IMR-90 (cell line): ENCODE measurements around the gene NRSN1. TPM values are rescaled to one million over a fixed set of nuclear protein-coding genes. Genes with fewer than 3 reads are reported as not detected.

ENCODE experiments used
- ATAC-seq: fragments of 200-7000 bp; cut with Tn5 transposase; 2 replicates; pipeline ENCODE4 v1.9.1; 2020; ENCODE audit warnings: low read depth, mild to moderate bottlenecking, moderate library complexity
- BruUV-seq: library from RNA; stranded (reverse); fragments of 400-500 nt; replicated peaks from 2 replicates; lab custom pipeline; 2021; lab: Mats Ljungman, UMichigan
- CTCF ChIA-PET: fragments of 300-600 bp; formaldehyde crosslinking; extraction: SDS; loops from one replicate; lab custom pipeline; 2021; ENCODE audit warnings: antibody characterized with exemption; lab: Yijun Ruan, JAX
- POLR2A ChIA-PET: fragments of 300-600 bp; sonication (Branson Sonifier 250); formaldehyde crosslinking; loops from one replicate; lab custom pipeline; 2022; ENCODE audit warnings: antibody characterized with exemption; ENCODE audit not compliant: unreplicated experiment; lab: Charles Lee
- DNase-seq: peaks from one replicate; pipeline ENCODE4 v3.0.0; 2013
- H2AFZ ChIP-seq: replicated peaks from 2 replicates; pipeline ENCODE3; 2013; ENCODE audit warnings: low read length, mild to moderate bottlenecking; ENCODE audit not compliant: poor library complexity
- H2AK5ac ChIP-seq: 2 replicates; pipeline ENCODE4 v1.6.1; 2013; ENCODE audit warnings: low read depth, low read length, inconsistent platforms
- H2AK9ac ChIP-seq: replicated peaks from 2 replicates; pipeline ENCODE3; 2013; ENCODE audit warnings: mild to moderate bottlenecking, low read depth, low read length, moderate library complexity; ENCODE audit not compliant: poor library complexity
- H2BK120ac ChIP-seq: 2 replicates; pipeline ENCODE4 v1.6.1; 2013; ENCODE audit warnings: low read depth, low read length, inconsistent platforms
- H2BK15ac ChIP-seq: 3 replicates; pipeline ENCODE4 v1.6.1; 2013; ENCODE audit warnings: low read depth, low read length, inconsistent platforms
- H2BK20ac ChIP-seq: 2 replicates; pipeline ENCODE4 v1.6.1; 2013; ENCODE audit warnings: low read depth, mild to moderate bottlenecking, inconsistent platforms, low read length, moderate library complexity
- H2BK5ac ChIP-seq: 2 replicates; pipeline ENCODE4 v1.6.1; 2013; ENCODE audit warnings: mild to moderate bottlenecking, low read depth, low read length, inconsistent platforms; ENCODE audit not compliant: poor library complexity, severe bottlenecking
- H3K14ac ChIP-seq: replicated peaks from 2 replicates; pipeline ENCODE4 v1.6.1; 2013; ENCODE audit warnings: low read depth, low read length, inconsistent platforms
- H3K18ac ChIP-seq: 2 replicates; pipeline ENCODE4 v1.6.1; 2013; ENCODE audit warnings: low read depth, low read length, control low read depth
- H3K23ac ChIP-seq: 2 replicates; pipeline ENCODE4 v1.6.1; 2013; ENCODE audit warnings: low read depth, low read length, inconsistent platforms
- H3K27ac ChIP-seq: 2 replicates; pipeline ENCODE4 v1.5.1; 2013; ENCODE audit warnings: mild to moderate bottlenecking, control low read depth, low read length; ENCODE audit not compliant: insufficient read depth
- H3K27me3 ChIP-seq: 2 replicates; pipeline ENCODE4 v1.6.1; 2013; ENCODE audit warnings: low read length; ENCODE audit not compliant: control insufficient read depth, insufficient read depth
- H3K36me3 ChIP-seq: 2 replicates; pipeline ENCODE4 v1.6.1; 2013; ENCODE audit warnings: low read length, mixed read lengths; ENCODE audit not compliant: control insufficient read depth, insufficient read depth
- H3K4ac ChIP-seq: 2 replicates; pipeline ENCODE4 v1.6.1; 2013; ENCODE audit warnings: low read depth, low read length, inconsistent platforms
- H3K4me1 ChIP-seq: 2 replicates; pipeline ENCODE4 v1.6.1; 2013; ENCODE audit warnings: low read length, mixed read lengths; ENCODE audit not compliant: control insufficient read depth, insufficient read depth
- H3K4me2 ChIP-seq: 2 replicates; pipeline ENCODE4 v1.6.1; 2013; ENCODE audit warnings: low read depth, mild to moderate bottlenecking, control low read depth, low read length, moderate library complexity
- H3K4me3 ChIP-seq: 2 replicates; pipeline ENCODE4 v1.5.1; 2013; ENCODE audit warnings: low read depth, mild to moderate bottlenecking, control low read depth, low read length, moderate library complexity; ENCODE audit not compliant: insufficient read depth
- H3K56ac ChIP-seq: 2 replicates; pipeline ENCODE4 v1.6.1; 2013; ENCODE audit warnings: low read length, inconsistent platforms; ENCODE audit not compliant: insufficient read depth; ENCODE audit errors: extremely low read depth
- H3K79me1 ChIP-seq, 2 experiments: 2 replicates each; pipeline ENCODE4 v1.6.1; 2013; ENCODE audit warnings: low read length in 2 of 2, inconsistent platforms in 1 of 2, low read depth in 1 of 2
- H3K9ac ChIP-seq: 2 replicates; pipeline ENCODE4 v1.6.1; 2013; ENCODE audit warnings: low read depth, low read length, control low read depth
- H3K9me1 ChIP-seq: 2 replicates; pipeline ENCODE4 v1.6.1; 2013; ENCODE audit warnings: low read length, inconsistent platforms; ENCODE audit not compliant: insufficient read depth
- H3K9me3 ChIP-seq: 2 replicates; pipeline ENCODE4 v1.6.1; 2013; ENCODE audit warnings: low read length; ENCODE audit not compliant: control insufficient read depth, insufficient read depth
- H4K20me1 ChIP-seq: 2 replicates; pipeline ENCODE4 v1.6.1; 2013; ENCODE audit warnings: low read length, inconsistent platforms; ENCODE audit not compliant: insufficient read depth
- H4K5ac ChIP-seq: 2 replicates; pipeline ENCODE4 v1.6.1; 2013; ENCODE audit warnings: mild to moderate bottlenecking, low read depth, low read length, control low read depth
- H4K8ac ChIP-seq, 2 experiments: 2 replicates each; pipeline ENCODE4 v1.6.1; 2013; ENCODE audit warnings: low read depth in 2 of 2, low read length in 2 of 2, control low read depth in 1 of 2, inconsistent platforms in 1 of 2
- H4K91ac ChIP-seq: 2 replicates; pipeline ENCODE4 v1.6.1; 2013; ENCODE audit warnings: low read depth, low read length, inconsistent platforms; ENCODE audit not compliant: insufficient read depth
- CEBPB ChIP-seq: IDR thresholded peaks from 2 replicates; pipeline ENCODE4 v1.6.1; 2012; ENCODE audit warnings: low read depth, low read length, improper control_type of control experiment
- CHD1 ChIP-seq: IDR thresholded peaks from 2 replicates; pipeline ENCODE4 v1.6.1; 2012; ENCODE audit warnings: low read depth, low read length, improper control_type of control experiment
- FOS ChIP-seq: fragments of 150-350 bp; IDR thresholded peaks from 2 replicates; pipeline ENCODE4 v1.6.1; 2016; ENCODE audit warnings: low read depth, low read length
- MAFK ChIP-seq: IDR thresholded peaks from 2 replicates; pipeline ENCODE4 v1.6.1; 2012; ENCODE audit warnings: low read depth, low read length, improper control_type of control experiment
- MAZ ChIP-seq: IDR thresholded peaks from 2 replicates; pipeline ENCODE4 v1.6.1; 2012; ENCODE audit warnings: low read depth, mild to moderate bottlenecking, low read length, improper control_type of control experiment, moderate library complexity, borderline replicate concordance
- MXI1 ChIP-seq: IDR thresholded peaks from 2 replicates; pipeline ENCODE4 v1.6.1; 2012; ENCODE audit warnings: low read depth, mild to moderate bottlenecking, low read length, moderate library complexity, borderline replicate concordance
- NFE2L2 ChIP-seq: fragments of 150-350 bp; IDR thresholded peaks from 2 replicates; pipeline ENCODE4 v1.6.1; 2016; ENCODE audit warnings: low read depth, mild to moderate bottlenecking, low read length
- POLR2A ChIP-seq: IDR thresholded peaks from 2 replicates; pipeline ENCODE4 v1.6.1; 2012; ENCODE audit warnings: mild to moderate bottlenecking, low read depth, low read length
- RAD21 ChIP-seq: IDR thresholded peaks from 2 replicates; pipeline ENCODE4 v1.6.1; 2012; ENCODE audit warnings: low read length, improper control_type of control experiment
- RCOR1 ChIP-seq: IDR thresholded peaks from 2 replicates; pipeline ENCODE4 v1.6.1; 2012; ENCODE audit warnings: mild to moderate bottlenecking, low read length, improper control_type of control experiment; ENCODE audit not compliant: insufficient replicate concordance
- RFX5 ChIP-seq: IDR thresholded peaks from 2 replicates; pipeline ENCODE4 v1.8.0; 2012; ENCODE audit warnings: low read depth, mild to moderate bottlenecking, low read length, moderate library complexity
- SMC3 ChIP-seq: fragments of 150-350 bp; IDR thresholded peaks from 2 replicates; pipeline ENCODE4 v1.6.1; 2016; ENCODE audit warnings: low read depth, mild to moderate bottlenecking, antibody characterized with exemption, low read length, moderate library complexity
- dilution Hi-C: fragments of 300-500 bp; cut with HindIII; formaldehyde crosslinking; loops from one replicate; pipeline ENCODE4 v1.14.3; 2018; ENCODE audit warnings: low sequenced_read_pairs; ENCODE audit not compliant: unreplicated experiment
- in situ Hi-C: fragments of 300-500 bp; cut with MboI; formaldehyde crosslinking; loops from 3 replicates; pipeline ENCODE4 v1.14.3; 2019; ENCODE audit warnings: low sequenced_read_pairs, inconsistent platforms, mixed read lengths
- intact Hi-C: fragments of 100-400 bp; cut with micrococcal nuclease; formaldehyde crosslinking; loops from 2 replicates; pipeline ENCODE4 v1.10.0; 2022
- polyA plus RNA-seq, 3 experiments: library from polyadenylated mRNA; depleted of rRNA; stranded (reverse); fragments of >200 nt; gene quantifications; 2 replicates each; pipeline ENCODE4 v1.2.3, GENCODE V29; 2012; ENCODE audit warnings: low replicate concordance in 1 of 3
- total RNA-seq: library from RNA; depleted of rRNA; stranded (reverse); fragments of >200 nt; gene quantifications from 2 replicates; pipeline ENCODE4 v1.2.3, GENCODE V29; 2012
- TF ChIP-seq, protein P1 (sequence below): fragments of 150-350 bp; IDR thresholded peaks from 2 replicates; pipeline ENCODE4 v1.6.1; 2016; ENCODE audit warnings: low read depth, mild to moderate bottlenecking, low read length, moderate library complexity, borderline replicate concordance

The NRSN1 gene
- total and polyA plus RNA-seq, 2 of the 4 experiments (the other 2 are of a cell fraction): not detected

DNA sequence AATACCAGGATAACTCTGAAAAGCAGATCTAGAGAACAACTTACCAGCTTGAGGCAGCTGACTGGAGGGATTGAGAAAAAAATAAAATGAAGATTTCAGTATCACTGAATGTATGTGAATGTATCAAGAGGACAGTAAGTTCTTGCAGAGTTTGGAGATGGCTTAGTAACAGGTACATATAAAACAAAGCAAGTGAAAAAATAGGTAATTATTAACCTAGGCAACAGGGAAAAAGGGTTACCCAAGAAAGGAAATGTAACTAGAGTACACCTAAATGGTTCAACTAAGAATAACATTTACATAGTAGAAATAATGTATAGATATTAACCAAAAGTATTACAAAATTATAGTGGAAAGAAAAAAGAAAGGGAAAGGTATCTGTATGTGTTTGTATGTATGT, 67.3 kb downstream of the NRSN1 start:
- no peak overlapping the region for H3K4me2 ChIP-seq
- H4K91ac ChIP-seq: no peak overlapping the region
- no peaks in the 10 kb centered on the region for H3K27me3 ChIP-seq
- no peak for ATAC-seq
- H3K27ac ChIP-seq: no peak overlapping the region
- H2AK5ac ChIP-seq: no peak overlapping the region
- no peak overlapping the region for H3K4ac ChIP-seq
- H2BK15ac ChIP-seq: no peak overlapping the region
- no peak overlapping the region for H3K14ac ChIP-seq
- H3K4me1 ChIP-seq: no peaks in the 10 kb centered on the region
- H4K20me1 ChIP-seq: no peaks in the 10 kb centered on the region
- no peaks in the 10 kb centered on the region for H3K36me3 ChIP-seq
- no peak overlapping the region for H3K4me3 ChIP-seq
- H2BK120ac ChIP-seq: no peak overlapping the region
- H3K18ac ChIP-seq: no peak overlapping the region
- H4K8ac ChIP-seq: no peak overlapping the region
- H2AK9ac ChIP-seq: no peak overlapping the region
- H2BK20ac ChIP-seq: no peak overlapping the region
- no TSS peak for BruUV-seq
- no peak overlapping the region for H2BK5ac ChIP-seq
- ChIA-PET CTCF (no interaction called here), POLR2A (no interaction called here)
- no peak overlapping the region for H4K5ac ChIP-seq
- H3K9me3 ChIP-seq: peaks cover 2% of the 10 kb centered on the region; the same call in 1 of the 2 replicates
- no peaks in the 10 kb centered on the region for H3K79me1 ChIP-seq
- no peak for DNase-seq
- H3K9me1 ChIP-seq: no peaks in the 10 kb centered on the region
- TF ChIP-seq, protein P1, sequence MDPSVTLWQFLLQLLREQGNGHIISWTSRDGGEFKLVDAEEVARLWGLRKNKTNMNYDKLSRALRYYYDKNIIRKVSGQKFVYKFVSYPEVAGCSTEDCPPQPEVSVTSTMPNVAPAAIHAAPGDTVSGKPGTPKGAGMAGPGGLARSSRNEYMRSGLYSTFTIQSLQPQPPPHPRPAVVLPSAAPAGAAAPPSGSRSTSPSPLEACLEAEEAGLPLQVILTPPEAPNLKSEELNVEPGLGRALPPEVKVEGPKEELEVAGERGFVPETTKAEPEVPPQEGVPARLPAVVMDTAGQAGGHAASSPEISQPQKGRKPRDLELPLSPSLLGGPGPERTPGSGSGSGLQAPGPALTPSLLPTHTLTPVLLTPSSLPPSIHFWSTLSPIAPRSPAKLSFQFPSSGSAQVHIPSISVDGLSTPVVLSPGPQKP: no peak
- TF ChIP-seq CEBPB (no peak), POLR2A (no peak), MAZ (no peak), RAD21 (no peak), CHD1 (no peak), MAFK (no peak), FOS (no peak), MXI1 (no peak), RCOR1 (no peak), SMC3 (no peak), NFE2L2 (no peak), RFX5 (no peak)
- intact Hi-C loops: no loop called here
- H2AFZ ChIP-seq: no peak overlapping the region
- no peak overlapping the region for H3K23ac ChIP-seq
- in situ Hi-C loops: no loop called here
- no peak overlapping the region for H3K56ac ChIP-seq
- H3K9ac ChIP-seq: no peak overlapping the region
- dilution Hi-C loops: no loop called here
